Measurements from ENCODE around the gene DNAAF8. TPM values are rescaled to one million over a fixed set of nuclear protein-coding genes. Genes with fewer than 3 reads are reported as not detected.

DNAAF8 gene
- polyA plus RNA-seq, 3 donors = 0.04 to 0.36 TPM; not detected in 1

- intact Hi-C loops (cut with micrococcal nuclease) = no loop called here
- WGBS (ENCODE audit: insufficient coverage) = 88% methylated on average over 14 of the region's 14 CpGs
- H2AFZ ChIP-seq (ENCODE audit: insufficient read depth, low read depth, low read length, poor library complexity, severe bottlenecking) = no peak within 1 kb of the TSS
- H3K4me1 ChIP-seq (ENCODE audit: control insufficient read depth in 1 of 2, insufficient read depth in 2 of 2, low read length in 2 of 2) = peaks cover 6 to 8% of the 10 kb centered on the region in 2 donors
- no peak within 1 kb of the TSS for H3K9ac ChIP-seq (ENCODE audit: insufficient read depth, low read length, poor library complexity, severe bottlenecking)
- peak within 1 kb of the TSS in 3 of 7 donors; percentile 13 to 20 (median 20) for H3K27ac Mint-ChIP-seq
- H3K9me3 Mint-ChIP-seq = peaks cover 0 to 2% (median 0%) of the 10 kb centered on the region in 7 donors
- H3K4me2 ChIP-seq (replicated peaks; ENCODE audit: extremely low read depth, low read length, poor library complexity, severe bottlenecking) = no peak within 1 kb of the TSS
- TF ChIP-seq CTCF (IDR thresholded peaks at IDR 0.05) = no peak
- H3K4me1 Mint-ChIP-seq = peaks cover 9% of the 10 kb centered on the region
- peaks cover 12% of the 10 kb centered on the region for H3K79me2 ChIP-seq (ENCODE audit: insufficient read depth, low read length)
- H3K27ac ChIP-seq (ENCODE audit: low read depth in 1 of 2, low read length in 2 of 2) = no peak within 1 kb of the TSS
- no peaks in the 10 kb centered on the region for H4K20me1 ChIP-seq (ENCODE audit: insufficient read depth, low read length)
- DNase-seq = no peak
- no peaks in the 10 kb centered on the region for H3K9me3 ChIP-seq (replicated peaks in 1 of 2; ENCODE audit: control insufficient read depth in 1 of 2, insufficient read depth in 1 of 2, low read length in 2 of 2)
- H3K36me3 ChIP-seq (replicated peaks in 1 of 2; ENCODE audit: control insufficient read depth in 1 of 2, insufficient read depth in 2 of 2, low read length in 2 of 2) = peaks cover 42 to 43% of the 10 kb centered on the region in 2 donors
- H3K27me3 ChIP-seq (ENCODE audit: control insufficient read depth in 2 of 2, insufficient read depth in 2 of 2, low read length in 2 of 2) = no peaks in the 10 kb centered on the region
- peaks cover 0 to 3% (median 0%) of the 10 kb centered on the region in 3 donors for H3K27me3 Mint-ChIP-seq (ENCODE audit: low read depth in 3 of 3)
- H3K36me3 Mint-ChIP-seq = peaks cover 21 to 46% of the 10 kb centered on the region in 2 donors
- no peak within 1 kb of the TSS for H3K4me3 ChIP-seq (replicated peaks in 1 of 3; ENCODE audit: low read depth in 2 of 3, low read length in 3 of 3)
- peak within 1 kb of the TSS in 1 of 2 donors; percentile 4 for H3K4me3 Mint-ChIP-seq
Observed at GRCh38 chr16:4795181-4795827, 61.0 kb downstream of the DNAAF8 start, which contains the start of gene SMIM22. Gene SMIM22 (plus strand): TSS chr16:4795369. CDS start chr16:4795735, 366 bp downstream.

GRCh38 chr16:4795828-4796572, 61.7 kb downstream of the DNAAF8 start:
- Histone ChIP-seq H3K36me3 (replicated peaks in 1 of 2; ENCODE audit: control insufficient read depth in 1 of 2, insufficient read depth in 2 of 2, low read length in 2 of 2) (peaks cover 42 to 43% of the 10 kb centered on the region in 2 donors), H3K9ac (ENCODE audit: insufficient read depth, low read length, poor library complexity, severe bottlenecking) (no peak overlapping the region), H3K9me3 (replicated peaks in 1 of 2; ENCODE audit: control insufficient read depth in 1 of 2, insufficient read depth in 1 of 2, low read length in 2 of 2) (no peaks in the 10 kb centered on the region), H3K27me3 (ENCODE audit: control insufficient read depth in 2 of 2, insufficient read depth in 2 of 2, low read length in 2 of 2) (no peaks in the 10 kb centered on the region), H3K4me1 (ENCODE audit: control insufficient read depth in 1 of 2, insufficient read depth in 2 of 2, low read length in 2 of 2) (peaks cover 13 to 15% of the 10 kb centered on the region in 2 donors), H3K27ac (ENCODE audit: low read depth in 1 of 2, low read length in 2 of 2) (no peak overlapping the region), H3K79me2 (ENCODE audit: insufficient read depth, low read length) (peaks cover 18% of the 10 kb centered on the region), H3K4me3 (replicated peaks in 1 of 3; ENCODE audit: low read depth in 2 of 3, low read length in 3 of 3) (no peak overlapping the region), H4K20me1 (ENCODE audit: insufficient read depth, low read length) (no peaks in the 10 kb centered on the region), H2AFZ (ENCODE audit: insufficient read depth, low read depth, low read length, poor library complexity, severe bottlenecking) (no peak overlapping the region), H3K4me2 (replicated peaks; ENCODE audit: extremely low read depth, low read length, poor library complexity, severe bottlenecking) (no peak overlapping the region)
- intact Hi-C loops (cut with micrococcal nuclease) = no loop called here
- Mint-ChIP-seq H3K9me3 (peaks cover 0 to 2% (median 0%) of the 10 kb centered on the region in 7 donors), H3K4me1 (peaks cover 13% of the 10 kb centered on the region), H3K4me3 (no peak overlapping the region), H3K27ac (peak overlapping the region in 1 of 7 donors; percentile 13), H3K36me3 (peaks cover 21 to 48% of the 10 kb centered on the region in 2 donors), H3K27me3 (ENCODE audit: low read depth in 3 of 3) (peaks cover 0 to 3% (median 0%) of the 10 kb centered on the region in 3 donors)
- 96% methylated on average over 22 of the region's 30 CpGs for WGBS (ENCODE audit: insufficient coverage)
- DNase-seq = no peak
- no peak for TF ChIP-seq CTCF (IDR thresholded peaks at IDR 0.05)
